ENCODE results near the gene TMEM231. TPM values are rescaled to one million over a fixed set of nuclear protein-coding genes. Genes with fewer than 3 reads are reported as not detected.

TMEM231 gene
- total RNA-seq, 1 donor from 2014 or later, result 5.2 TPM

- no peak for DNase-seq (ENCODE audit: low read depth in 2 of 2)
Observed at GRCh38 chr16:75532791-75533190, 23.3 kb downstream of the TMEM231 start.

GRCh38 chr16:75532142-75532765 lies 23.8 kb downstream of the TMEM231 start:
- DNase-seq (ENCODE audit: low read depth in 2 of 2), result no peak

DNA sequence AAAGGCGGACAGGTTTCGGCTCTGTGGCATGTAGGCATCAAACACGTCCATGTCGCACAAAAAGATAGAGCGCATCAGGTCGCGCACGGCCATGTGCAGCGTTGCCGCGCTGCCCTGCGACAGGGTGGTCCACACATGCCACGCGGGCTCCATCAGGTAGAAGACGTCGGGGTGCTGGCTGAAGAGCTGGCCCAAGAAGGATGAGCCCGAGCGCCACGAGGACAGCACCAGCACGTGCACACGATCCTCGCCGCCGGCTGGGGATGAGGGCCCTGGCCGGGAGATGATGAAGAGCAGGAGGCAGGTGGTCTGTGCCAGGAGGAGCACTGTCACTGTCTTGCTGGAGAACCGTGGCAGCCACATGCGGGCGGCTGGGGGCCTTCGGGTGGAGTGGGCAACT lies 26.1 kb downstream of the TMEM231 start:
- DNase-seq (ENCODE audit: low read depth in 2 of 2), result no peak

GRCh38 chr16:75529056-75529905 lies 26.8 kb downstream of the TMEM231 start:
- no peak for DNase-seq (ENCODE audit: low read depth in 2 of 2)

- DNase-seq (ENCODE audit: low read depth in 2 of 2), result no peak
Observed at GRCh38 chr16:75527825-75528299, 28.2 kb downstream of the TMEM231 start.

DNA sequence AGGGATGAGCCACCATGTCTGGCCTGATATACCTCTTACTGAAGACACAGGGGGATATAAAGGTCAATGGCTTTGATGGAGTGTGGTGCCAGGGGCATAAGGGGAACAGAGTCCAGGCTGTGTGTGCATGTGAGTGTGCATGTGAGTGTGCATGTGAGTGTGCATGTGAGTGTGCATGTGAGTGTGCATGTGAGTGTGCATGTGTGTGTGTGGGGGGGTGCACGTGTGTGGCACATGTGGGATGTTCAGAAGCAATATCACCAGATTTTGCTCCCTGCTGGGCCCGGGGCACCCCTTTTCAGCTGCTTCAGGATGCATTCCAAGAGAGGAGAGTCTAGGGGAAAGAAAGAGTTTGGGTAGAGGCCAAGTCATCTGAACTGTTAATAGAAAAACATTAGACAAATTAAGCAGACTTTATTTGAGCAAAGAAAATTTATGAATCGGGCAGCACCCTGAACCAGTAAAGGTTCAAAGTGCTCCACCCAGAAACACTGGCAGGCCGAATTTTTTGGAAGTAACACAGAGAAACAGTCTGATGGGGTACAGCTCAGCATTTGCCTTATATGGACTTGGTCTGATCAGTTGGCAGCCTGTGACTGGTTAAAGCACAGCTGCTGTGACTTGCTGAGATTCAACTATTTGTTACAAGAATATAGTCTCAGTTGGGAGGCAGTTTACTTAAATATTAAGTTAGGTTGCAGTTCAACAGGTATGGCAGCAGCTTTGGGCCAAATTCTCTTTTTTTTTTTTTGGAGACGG lies 29.8 kb downstream of the TMEM231 start:
- no peak for DNase-seq (ENCODE audit: low read depth in 2 of 2)

DNA sequence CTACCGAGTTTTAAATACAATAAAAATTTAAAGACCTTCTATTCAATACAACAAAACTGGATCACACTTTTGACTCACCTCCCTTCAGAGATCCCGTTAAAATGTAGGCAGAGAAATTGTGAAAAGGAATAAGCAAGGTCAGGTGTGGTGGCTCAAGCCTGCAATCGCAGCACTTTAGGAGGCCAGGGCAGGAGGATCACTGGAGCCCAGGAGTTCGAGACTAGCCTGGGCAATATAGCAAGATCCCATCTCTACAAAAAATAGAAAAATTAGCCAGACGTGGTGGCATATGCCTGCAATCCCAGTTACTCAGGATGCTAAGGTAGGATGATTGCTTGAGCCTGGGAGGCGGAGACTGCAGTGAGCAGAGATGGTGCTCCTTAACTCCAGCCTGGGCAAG lies 36.9 kb downstream of the TMEM231 start:
- DNase-seq (ENCODE audit: low read depth in 2 of 2), result no peak

DNA sequence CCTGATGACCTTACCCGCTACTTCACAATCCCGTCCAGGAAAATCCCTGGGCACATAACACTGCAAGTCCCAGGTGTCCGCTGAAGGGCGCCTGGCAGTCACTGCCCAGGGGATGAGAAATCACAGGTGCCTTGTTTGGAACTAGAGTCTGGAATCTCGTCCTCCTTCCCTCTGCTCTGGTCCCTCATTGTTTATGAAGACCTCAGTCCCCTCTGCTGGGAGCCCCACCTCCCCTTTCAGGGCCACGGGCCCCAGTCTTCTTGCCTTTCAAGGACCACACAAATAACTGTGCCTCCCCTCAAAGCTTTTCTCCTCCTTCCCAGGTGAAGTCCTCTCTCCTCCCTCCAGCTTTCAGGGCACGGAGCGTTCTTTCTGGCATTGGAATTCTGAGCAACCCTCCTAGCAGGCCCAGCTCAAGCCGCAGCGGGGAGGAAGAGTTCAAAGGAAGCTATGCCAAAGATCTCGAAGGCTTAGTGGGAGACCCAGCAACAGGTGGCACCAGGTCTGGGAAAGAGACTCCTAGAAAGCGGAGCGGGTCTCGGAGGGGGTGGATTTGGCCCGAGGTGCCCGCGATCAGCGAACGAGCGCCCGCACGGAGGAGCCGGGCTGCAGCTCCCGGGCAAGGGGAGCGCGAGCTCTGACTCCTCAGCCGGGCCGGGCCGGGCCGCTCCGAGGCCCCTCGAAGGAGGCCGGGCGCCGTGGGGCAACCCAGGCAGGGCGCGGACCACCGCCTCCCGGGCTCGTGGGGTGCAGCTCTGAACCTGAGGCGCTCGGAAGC lies 39.7 kb downstream of the TMEM231 start:
- DNase-seq (ENCODE audit: low read depth in 2 of 2), result peak in 1 of 2 donors; percentile 10

DNA sequence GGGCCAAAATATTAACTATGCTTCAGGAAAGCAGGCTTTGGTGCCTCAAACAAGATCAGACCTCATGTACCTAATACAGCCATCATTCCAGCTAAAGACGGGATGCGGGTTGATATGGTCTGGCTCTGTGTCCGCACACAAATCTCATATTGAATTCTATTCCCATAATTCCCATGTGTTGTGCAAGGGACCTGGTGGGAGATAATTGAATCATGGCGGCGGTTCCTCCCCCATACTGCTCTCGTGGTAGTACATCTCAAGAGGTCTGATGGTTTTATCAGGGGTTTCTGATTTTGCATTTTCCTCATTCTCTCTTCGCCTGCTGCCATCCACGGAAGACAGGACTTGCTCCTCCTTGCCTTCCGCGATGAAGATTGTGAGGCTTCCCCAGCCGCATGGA lies 41.8 kb downstream of the TMEM231 start:
- no peak for DNase-seq (ENCODE audit: low read depth in 2 of 2)

GRCh38 chr16:75506574-75506973 lies 49.5 kb downstream of the TMEM231 start:
- DNase-seq (ENCODE audit: low read depth in 2 of 2), result peak in 1 of 2 donors; percentile 66

DNA sequence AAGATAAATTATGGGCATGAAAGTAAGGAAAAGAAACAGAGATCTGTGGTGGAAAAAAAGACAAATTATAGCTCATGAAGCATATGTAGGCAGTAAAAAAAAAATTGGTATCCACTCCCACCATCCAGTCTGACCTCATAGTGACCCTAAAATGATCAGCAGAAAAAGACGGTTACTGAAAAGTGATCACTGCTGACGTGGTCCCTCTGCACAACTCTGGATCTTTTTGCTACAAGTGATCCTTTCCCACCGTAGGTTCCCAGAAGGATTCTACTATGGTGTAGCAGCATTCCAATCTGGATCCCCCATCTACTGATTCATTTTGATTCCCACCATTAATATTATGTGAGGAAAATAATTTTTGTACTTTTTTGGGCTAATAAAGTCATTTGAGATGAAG lies 49.9 kb downstream of the TMEM231 start:
- no peak for DNase-seq (ENCODE audit: low read depth in 2 of 2)

- DNase-seq (ENCODE audit: low read depth in 2 of 2), result no peak
Observed at GRCh38 chr16:75503801-75504200, 52.3 kb downstream of the TMEM231 start.

GRCh38 chr16:75502916-75503605 lies 53.0 kb downstream of the TMEM231 start:
- DNase-seq (ENCODE audit: low read depth in 2 of 2), result no peak

DNA sequence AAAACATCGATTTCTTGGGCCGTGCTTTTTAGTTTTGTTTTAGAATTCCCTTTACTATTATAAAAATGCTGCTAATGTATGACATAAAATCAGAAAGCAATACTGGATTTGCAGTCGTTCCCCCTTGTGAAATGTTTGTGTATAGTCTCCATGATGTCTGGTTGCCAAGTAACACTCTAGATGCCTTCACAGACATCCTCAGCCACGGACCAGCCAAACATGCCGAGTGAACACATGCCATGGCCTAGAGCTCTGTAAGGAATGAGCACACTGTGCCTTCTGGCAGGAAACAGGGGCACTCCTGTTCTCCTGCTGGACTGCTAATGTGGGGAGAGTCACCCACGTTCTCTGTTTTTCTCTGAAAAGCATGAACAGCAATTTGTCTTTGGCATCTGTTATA lies 54.2 kb downstream of the TMEM231 start:
- peak in 1 of 2 donors; percentile 18 for DNase-seq (ENCODE audit: low read depth in 2 of 2)

GRCh38 chr16:75501359-75501758 lies 54.7 kb downstream of the TMEM231 start:
- no peak for DNase-seq (ENCODE audit: low read depth in 2 of 2)

GRCh38 chr16:75498605-75499322 lies 57.3 kb downstream of the TMEM231 start:
- DNase-seq (ENCODE audit: low read depth in 2 of 2), result peak; percentile 25 to 81

- DNase-seq (ENCODE audit: low read depth in 2 of 2), result no peak
Observed at GRCh38 chr16:75497558-75497957, 58.5 kb downstream of the TMEM231 start.

DNA sequence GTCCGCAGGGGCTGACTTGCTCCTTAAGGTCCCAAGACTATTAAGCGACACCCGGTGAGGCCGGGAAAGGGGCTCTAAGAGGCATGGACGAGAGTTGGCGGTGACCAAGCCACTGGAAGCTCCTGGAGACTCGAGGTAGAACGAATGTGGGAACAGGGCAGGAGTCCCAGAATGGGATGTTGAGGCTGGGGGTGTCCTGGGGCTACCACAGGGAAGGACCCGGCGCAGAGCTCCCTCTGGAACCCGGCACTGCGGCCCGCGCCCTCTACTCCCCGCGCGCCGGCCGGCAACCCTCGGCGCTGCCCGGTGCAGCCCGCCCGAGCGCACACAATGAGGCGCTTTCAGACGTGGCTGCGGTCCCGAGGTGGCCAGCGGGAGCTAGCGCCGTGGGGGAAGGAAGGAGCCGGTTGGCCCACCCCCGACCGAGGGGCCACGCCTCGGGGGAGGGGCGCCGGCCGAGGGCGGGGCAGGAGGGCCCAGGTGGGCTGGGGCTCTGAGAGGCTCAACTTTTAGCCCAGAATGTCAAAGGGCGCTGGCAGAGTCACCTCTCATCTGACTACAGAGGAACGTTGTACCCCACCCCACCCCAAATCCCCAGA lies 60.9 kb downstream of the TMEM231 start, which contains the start of gene CHST6:
Gene CHST6, minus strand, starts transcription at position 366 of the 599 bp plus-strand sequence. CDS start 15,613 bp downstream, outside the sequence.
- peak; percentile 16 to 50 for DNase-seq (ENCODE audit: low read depth in 2 of 2)

DNA sequence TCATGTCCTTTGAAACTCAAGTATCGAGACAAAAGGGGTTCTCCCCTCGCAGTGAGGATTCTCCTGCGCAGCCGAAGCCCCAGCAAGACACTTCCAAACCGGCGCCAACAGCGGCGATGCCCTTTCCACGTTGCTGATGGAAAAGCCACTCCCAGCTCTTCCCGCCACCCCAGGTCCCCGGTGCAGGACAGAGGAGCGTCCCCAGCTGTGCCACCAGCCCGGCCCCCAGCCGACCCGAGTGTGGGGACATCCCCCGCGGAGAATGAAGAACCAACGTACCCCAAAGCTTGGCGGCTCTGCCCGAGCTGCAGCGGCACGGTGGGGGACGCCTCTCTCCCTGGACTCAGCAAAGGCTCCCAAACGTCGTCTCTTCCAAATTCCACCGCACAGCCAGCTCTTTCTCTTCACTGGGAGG lies 61.4 kb downstream of the TMEM231 start:
- DNase-seq (ENCODE audit: low read depth in 2 of 2), result peak in 1 of 2 donors; percentile 12

Data from lung microvascular endothelial cell (primary cell).